Mesenchymal stem cell (in vitro differentiated cells and primary cell): ENCODE results near the gene IFT25.
A peak's percentile ranks its signal among the peaks of the same experiment; 100 is the strongest.

Source experiments
- DNase-seq: peaks from one replicate; pipeline ENCODE4 v3.0.0-alpha.2; 2013
- H2AFZ ChIP-seq: one replicate; pipeline ENCODE4 v1.6.1; 2013; ENCODE audit warnings: low read depth, mild to moderate bottlenecking, control low read depth, inconsistent platforms, low read length, moderate library complexity
- H2AK5ac ChIP-seq: 2 replicates; pipeline ENCODE4 v1.6.1; 2013; ENCODE audit warnings: low read length, moderate library complexity, mild to moderate bottlenecking, inconsistent platforms; ENCODE audit not compliant: severe bottlenecking
- H2BK120ac ChIP-seq: one replicate; pipeline ENCODE4 v1.6.1; 2013; ENCODE audit warnings: low read depth, mild to moderate bottlenecking, inconsistent platforms, low read length, moderate library complexity
- H2BK12ac ChIP-seq, 2 experiments: one replicate each; pipeline ENCODE4 v1.6.1; 2013; ENCODE audit warnings: inconsistent platforms in 2 of 2, low read length in 2 of 2, mild to moderate bottlenecking in 2 of 2, moderate library complexity in 2 of 2, control low read depth in 1 of 2
- H2BK15ac ChIP-seq: one replicate; pipeline ENCODE4 v1.6.1; 2013; ENCODE audit warnings: mild to moderate bottlenecking, low read depth, inconsistent platforms; ENCODE audit not compliant: poor library complexity, severe bottlenecking
- H2BK5ac ChIP-seq: 2 replicates; pipeline ENCODE4 v1.6.1; 2013; ENCODE audit warnings: low read depth, mild to moderate bottlenecking, low read length, control low read depth, inconsistent platforms; ENCODE audit not compliant: poor library complexity, severe bottlenecking
- H3K14ac ChIP-seq, 2 experiments: one replicate each; pipeline ENCODE4 v1.6.1; 2013; ENCODE audit warnings: inconsistent platforms in 2 of 2, low read length in 2 of 2, control low read depth in 1 of 2, mild to moderate bottlenecking in 1 of 2, moderate library complexity in 1 of 2
- H3K18ac ChIP-seq, 2 experiments: one replicate each; pipeline ENCODE4 v1.6.1; 2013; ENCODE audit warnings: inconsistent platforms in 2 of 2, low read length in 2 of 2, control low read depth in 1 of 2, low read depth in 1 of 2, mild to moderate bottlenecking in 1 of 2
- H3K23ac ChIP-seq, 2 experiments: one replicate each; pipeline ENCODE4 v1.6.1; 2013; ENCODE audit warnings: inconsistent platforms in 2 of 2, low read length in 2 of 2, mild to moderate bottlenecking in 2 of 2, moderate library complexity in 2 of 2, control low read depth in 1 of 2
- H3K27ac ChIP-seq: 2 replicates; pipeline ENCODE4 v1.5.1; 2013; ENCODE audit warnings: mild to moderate bottlenecking, moderate library complexity, low read length, control low read depth, inconsistent platforms; ENCODE audit not compliant: poor library complexity, severe bottlenecking
- H3K27me3 ChIP-seq, 2 experiments: 2 replicates each; pipeline versions ENCODE4 v1.6.1 to v1.7.0; 2013; ENCODE audit warnings: low read length in 2 of 2, mild to moderate bottlenecking in 2 of 2, moderate library complexity in 2 of 2, control low read depth in 1 of 2, inconsistent platforms in 1 of 2; ENCODE audit not compliant: control insufficient read depth in 1 of 2, insufficient read depth in 1 of 2
- H3K36me3 ChIP-seq, 2 experiments: 2 replicates each; pipeline versions ENCODE4 v1.6.1 to v1.7.0; 2013; ENCODE audit warnings: low read length in 2 of 2, control low read depth in 1 of 2, inconsistent platforms in 1 of 2, low read depth in 1 of 2, mild to moderate bottlenecking in 1 of 2; ENCODE audit not compliant: insufficient read depth in 2 of 2, control insufficient read depth in 1 of 2
- H3K4ac ChIP-seq, 2 experiments: one replicate each; pipeline ENCODE4 v1.6.1; 2013; ENCODE audit warnings: inconsistent platforms in 2 of 2, low read length in 2 of 2, mild to moderate bottlenecking in 2 of 2, moderate library complexity in 2 of 2, control low read depth in 1 of 2, low read depth in 1 of 2
- H3K4me1 ChIP-seq: 2 replicates; pipeline ENCODE4 v1.6.1; 2013; ENCODE audit warnings: low read depth, low read length, control low read depth; ENCODE audit not compliant: control insufficient read depth, insufficient read depth
- H3K4me2 ChIP-seq: 2 replicates; pipeline ENCODE4 v1.6.1; 2013; ENCODE audit warnings: low read length, mild to moderate bottlenecking, inconsistent platforms; ENCODE audit not compliant: poor library complexity, severe bottlenecking
- H3K4me3 ChIP-seq, 2 experiments: 2 replicates each; pipeline versions ENCODE4 v1.5.1 to v1.7.0; 2013; ENCODE audit warnings: low read length in 2 of 2, mild to moderate bottlenecking in 2 of 2, control low read depth in 1 of 2, low read depth in 1 of 2; ENCODE audit not compliant: insufficient read depth in 1 of 2
- H3K79me1 ChIP-seq: replicated peaks from 2 replicates; pipeline ENCODE4 v1.6.1; 2013; ENCODE audit warnings: mild to moderate bottlenecking, control low read depth, low read length, inconsistent platforms; ENCODE audit not compliant: poor library complexity, severe bottlenecking
- H3K9ac ChIP-seq: 2 replicates; pipeline ENCODE4 v1.7.0; 2013; ENCODE audit warnings: mild to moderate bottlenecking, low read length, moderate library complexity
- H3K9me3 ChIP-seq: 2 replicates; pipeline ENCODE4 v1.7.0; 2013; ENCODE audit warnings: mild to moderate bottlenecking, low read length; ENCODE audit not compliant: control insufficient read depth
- H4K8ac ChIP-seq: one replicate; pipeline ENCODE4 v1.6.1; 2013; ENCODE audit warnings: inconsistent platforms, mild to moderate bottlenecking, low read length, moderate library complexity
- H4K91ac ChIP-seq: one replicate; pipeline ENCODE4 v1.6.1; 2013; ENCODE audit warnings: mild to moderate bottlenecking, low read length, inconsistent platforms
- WGBS: methylation state at CpG from one replicate; pipeline ENCODE4 v1.1.7; 2013; ENCODE audit warnings: mixed read lengths; 5-methylcytosine and 5-hydroxymethylcytosine counted together

Gene IFT25

DNA sequence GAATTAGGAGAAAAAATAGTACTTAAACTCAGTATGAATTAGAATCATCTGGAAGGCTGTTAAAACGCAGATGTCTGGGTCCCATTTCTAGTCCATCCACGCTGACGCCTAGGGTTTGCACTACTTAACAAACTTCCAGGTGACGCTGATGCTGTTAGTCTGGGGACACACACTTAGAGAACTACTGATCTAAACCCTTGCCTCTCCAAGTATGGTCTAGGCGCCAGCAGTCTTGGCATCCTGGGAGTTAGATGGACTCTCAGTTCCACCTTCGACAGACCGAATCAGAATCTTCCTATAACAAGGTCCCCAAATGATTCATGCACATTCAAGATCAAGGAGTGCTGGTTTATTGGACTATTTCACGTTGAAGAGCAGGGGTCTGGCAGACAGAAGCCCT lies 40.0 kb downstream of the IFT25 start:
- no peak overlapping the region for H3K4me3 ChIP-seq
- H2BK15ac ChIP-seq, result no peak overlapping the region
- no peak overlapping the region for H2BK5ac ChIP-seq
- H3K18ac ChIP-seq, result no peak overlapping the region
- H3K4ac ChIP-seq, result no peak overlapping the region
- H4K91ac ChIP-seq, result no peak overlapping the region
- peaks cover 0 to 5% of the 10 kb centered on the region in 2 experiments for H3K36me3 ChIP-seq
- no peaks in the 10 kb centered on the region for H3K79me1 ChIP-seq
- H2BK12ac ChIP-seq, result no peak overlapping the region
- H3K9me3 ChIP-seq, result no peaks in the 10 kb centered on the region
- no peak for DNase-seq
- no peak overlapping the region for H3K23ac ChIP-seq
- no peak overlapping the region for H3K4me2 ChIP-seq
- WGBS, result 99% methylated on average over 8 of the region's 8 CpGs
- no peaks in the 10 kb centered on the region for H3K4me1 ChIP-seq
- no peak overlapping the region for H3K27ac ChIP-seq
- no peak overlapping the region for H3K9ac ChIP-seq
- no peak overlapping the region for H2AFZ ChIP-seq
- no peak overlapping the region for H3K14ac ChIP-seq
- no peak overlapping the region for H4K8ac ChIP-seq
- H3K27me3 ChIP-seq, result no peaks in the 10 kb centered on the region
- H2AK5ac ChIP-seq, result no peak overlapping the region
- H2BK120ac ChIP-seq, result no peak overlapping the region

DNA sequence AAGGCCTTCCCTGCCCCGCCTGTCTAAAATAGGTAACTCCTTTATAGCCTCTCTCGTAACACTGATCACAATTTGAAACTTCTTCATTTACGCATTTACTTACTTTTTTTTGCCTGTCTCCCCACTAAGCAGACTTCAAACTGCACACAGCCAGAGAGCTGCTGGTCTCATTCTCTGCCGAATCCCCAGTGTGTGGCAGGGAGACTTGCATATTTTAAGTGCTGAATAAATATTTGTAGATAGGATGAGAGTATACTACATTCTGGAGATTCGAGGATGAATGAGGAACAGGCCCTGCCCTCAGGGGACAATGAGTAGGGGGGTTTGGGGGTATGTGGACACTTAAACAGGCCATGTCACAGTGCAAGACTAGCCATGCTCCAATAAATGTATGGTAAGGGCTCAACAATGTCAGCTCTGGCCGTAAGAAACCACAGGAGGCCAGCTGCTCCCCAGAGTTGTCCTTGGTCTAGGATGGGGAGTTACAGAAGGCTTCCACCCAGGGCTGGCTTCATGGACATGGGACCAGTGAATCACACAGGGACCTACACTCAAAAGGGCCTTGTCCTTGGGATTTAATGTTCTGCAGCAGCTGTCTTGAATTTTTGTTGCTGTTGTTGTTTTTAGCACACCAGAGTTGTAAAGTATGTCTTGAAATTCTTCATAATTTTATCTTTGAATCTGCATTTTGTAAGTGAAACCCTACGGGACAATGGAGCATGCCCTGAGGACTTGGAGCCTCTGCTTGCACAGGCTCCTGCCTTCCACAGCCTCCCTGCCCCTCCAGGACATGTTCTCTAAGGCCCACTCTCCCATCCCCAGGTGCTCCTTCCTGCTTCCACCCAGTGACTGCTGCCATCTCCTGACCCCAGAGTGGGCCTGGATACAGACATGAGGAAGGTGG lies 43.0 kb downstream of the IFT25 start:
- Histone ChIP-seq H4K8ac (no peak overlapping the region), H3K4me2 (no peak overlapping the region), H3K23ac (no peak overlapping the region), H3K18ac (no peak overlapping the region), H3K9ac (no peak overlapping the region), H3K9me3 (no peaks in the 10 kb centered on the region), H2BK15ac (no peak overlapping the region), H2AK5ac (no peak overlapping the region), H4K91ac (no peak overlapping the region), H2BK120ac (no peak overlapping the region), H3K27me3 (no peaks in the 10 kb centered on the region), H3K14ac (no peak overlapping the region), H2BK12ac (no peak overlapping the region), H3K4ac (no peak overlapping the region), H3K27ac (no peak overlapping the region), H2BK5ac (no peak overlapping the region), H2AFZ (no peak overlapping the region), H3K4me3 (no peak overlapping the region), H3K79me1 (no peaks in the 10 kb centered on the region), H3K4me1 (peaks cover 10% of the 10 kb centered on the region), H3K36me3 (no peaks in the 10 kb centered on the region)
- peak; percentile 31 for DNase-seq
- WGBS, result 88% methylated on average over 7 of the region's 7 CpGs

DNA sequence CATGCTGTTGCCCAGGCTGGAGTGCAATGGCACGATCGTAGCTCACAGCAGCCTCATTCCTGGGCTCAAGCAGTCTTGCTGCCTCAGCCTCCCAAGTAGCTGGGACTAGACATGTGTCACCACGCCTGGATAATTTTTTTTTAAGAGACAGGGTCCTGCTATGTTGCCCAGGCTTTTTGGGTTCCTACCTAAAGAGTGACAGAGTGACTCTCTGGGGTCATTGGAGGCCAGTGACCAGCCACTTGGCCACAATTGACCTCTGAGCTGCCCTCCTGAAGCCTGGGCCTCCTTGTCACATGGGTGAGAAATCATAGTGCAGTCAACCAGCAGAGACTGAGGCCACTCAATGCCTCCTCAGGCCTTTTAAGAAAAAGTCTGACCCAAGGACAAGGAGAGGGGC lies 45.8 kb downstream of the IFT25 start:
- H4K91ac ChIP-seq, result no peak overlapping the region
- WGBS, result 94% methylated on average over 3 of the region's 3 CpGs
- no peaks in the 10 kb centered on the region for H3K79me1 ChIP-seq

DNA sequence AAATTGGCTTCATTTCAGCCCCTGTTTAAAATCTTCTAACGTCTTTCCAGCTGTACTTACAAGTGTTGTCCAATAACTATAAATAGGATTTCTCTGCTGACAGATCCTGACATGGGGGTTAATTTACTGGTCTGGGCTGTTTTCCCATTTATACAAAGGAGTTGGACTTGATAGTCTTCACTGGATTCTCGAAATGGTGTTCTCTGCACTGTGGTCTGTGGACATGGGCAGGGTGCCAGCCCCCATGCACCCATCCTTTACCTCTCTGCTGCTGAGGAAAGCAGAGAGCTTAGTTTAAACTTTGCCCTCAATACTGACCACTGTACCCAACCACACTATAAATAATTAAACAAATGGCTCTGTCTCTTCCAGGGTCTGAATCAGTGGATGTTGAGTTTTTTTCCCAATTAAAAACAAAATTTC lies 46.3 kb downstream of the IFT25 start:
- Histone ChIP-seq H2AFZ (no peak overlapping the region), H3K4me3 (no peak overlapping the region), H3K27me3 (peaks cover 0 to 6% of the 10 kb centered on the region in 2 experiments), H2BK120ac (no peak overlapping the region), H3K79me1 (no peaks in the 10 kb centered on the region), H2AK5ac (no peak overlapping the region), H3K18ac (no peak overlapping the region), H3K4me1 (peaks cover 15% of the 10 kb centered on the region), H3K14ac (no peak overlapping the region), H3K36me3 (no peaks in the 10 kb centered on the region), H2BK12ac (no peak overlapping the region), H3K4ac (no peak overlapping the region), H3K4me2 (no peak overlapping the region), H3K23ac (no peak overlapping the region), H4K91ac (no peak overlapping the region), H4K8ac (no peak overlapping the region), H3K9ac (no peak overlapping the region), H3K27ac (no peak overlapping the region), H3K9me3 (no peaks in the 10 kb centered on the region), H2BK5ac (no peak overlapping the region), H2BK15ac (no peak overlapping the region)
- DNase-seq, result peak; percentile 26
- WGBS, result 69% methylated on average over 1 of the region's 2 CpGs

More for the DNA sequence above, 45.8 kb downstream of the IFT25 start:
- Histone ChIP-seq H2BK12ac (no peak overlapping the region), H3K23ac (no peak overlapping the region), H2AFZ (no peak overlapping the region), H3K4me1 (peaks cover 15% of the 10 kb centered on the region), H3K27me3 (peaks cover 0 to under 1% of the 10 kb centered on the region in 2 experiments), H3K4me2 (no peak overlapping the region), H3K18ac (no peak overlapping the region), H3K4me3 (no peak overlapping the region), H2BK120ac (no peak overlapping the region), H3K9ac (no peak overlapping the region), H3K36me3 (no peaks in the 10 kb centered on the region), H3K4ac (no peak overlapping the region), H3K27ac (no peak overlapping the region), H3K9me3 (no peaks in the 10 kb centered on the region), H2BK15ac (no peak overlapping the region), H3K14ac (no peak overlapping the region), H4K8ac (no peak overlapping the region), H2AK5ac (no peak overlapping the region), H2BK5ac (no peak overlapping the region)
- DNase-seq, result no peak
